ENCODE results near the gene NDUFA8. TPM values are rescaled to one million over a fixed set of nuclear protein-coding genes. Genes with fewer than 3 reads are reported as not detected.

The NDUFA8 gene
- polyA plus RNA-seq, 1 of the 3 experiments (the other 2 are of a cell fraction), result 116 TPM

DNA sequence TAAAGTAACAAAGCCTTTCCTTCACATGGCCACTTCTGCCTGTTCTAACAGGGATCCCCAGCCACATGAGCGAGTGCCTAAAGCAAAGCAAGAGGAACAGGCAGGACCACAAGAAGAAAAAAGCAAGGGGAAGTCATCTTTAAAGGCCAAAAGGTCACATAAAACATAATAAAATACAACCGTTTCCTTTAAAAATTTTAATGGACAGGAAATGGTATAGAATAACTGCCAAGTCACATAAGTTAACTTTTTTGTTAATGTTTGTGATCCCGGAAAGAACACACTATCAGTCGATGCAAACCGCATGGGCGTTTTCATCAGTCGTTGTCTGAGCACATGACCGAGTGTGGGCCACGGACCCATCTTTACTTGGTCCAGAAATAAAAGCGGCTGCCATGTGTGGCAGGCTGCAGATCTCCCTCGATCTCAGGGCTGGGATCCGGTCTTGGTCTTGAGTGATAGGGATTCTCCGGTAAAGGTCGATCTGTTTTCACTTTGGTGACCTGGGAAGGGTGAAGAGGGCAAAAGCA, 15.6 kb downstream of the NDUFA8 start (continued):
- TF ChIP-seq, protein P1, sequence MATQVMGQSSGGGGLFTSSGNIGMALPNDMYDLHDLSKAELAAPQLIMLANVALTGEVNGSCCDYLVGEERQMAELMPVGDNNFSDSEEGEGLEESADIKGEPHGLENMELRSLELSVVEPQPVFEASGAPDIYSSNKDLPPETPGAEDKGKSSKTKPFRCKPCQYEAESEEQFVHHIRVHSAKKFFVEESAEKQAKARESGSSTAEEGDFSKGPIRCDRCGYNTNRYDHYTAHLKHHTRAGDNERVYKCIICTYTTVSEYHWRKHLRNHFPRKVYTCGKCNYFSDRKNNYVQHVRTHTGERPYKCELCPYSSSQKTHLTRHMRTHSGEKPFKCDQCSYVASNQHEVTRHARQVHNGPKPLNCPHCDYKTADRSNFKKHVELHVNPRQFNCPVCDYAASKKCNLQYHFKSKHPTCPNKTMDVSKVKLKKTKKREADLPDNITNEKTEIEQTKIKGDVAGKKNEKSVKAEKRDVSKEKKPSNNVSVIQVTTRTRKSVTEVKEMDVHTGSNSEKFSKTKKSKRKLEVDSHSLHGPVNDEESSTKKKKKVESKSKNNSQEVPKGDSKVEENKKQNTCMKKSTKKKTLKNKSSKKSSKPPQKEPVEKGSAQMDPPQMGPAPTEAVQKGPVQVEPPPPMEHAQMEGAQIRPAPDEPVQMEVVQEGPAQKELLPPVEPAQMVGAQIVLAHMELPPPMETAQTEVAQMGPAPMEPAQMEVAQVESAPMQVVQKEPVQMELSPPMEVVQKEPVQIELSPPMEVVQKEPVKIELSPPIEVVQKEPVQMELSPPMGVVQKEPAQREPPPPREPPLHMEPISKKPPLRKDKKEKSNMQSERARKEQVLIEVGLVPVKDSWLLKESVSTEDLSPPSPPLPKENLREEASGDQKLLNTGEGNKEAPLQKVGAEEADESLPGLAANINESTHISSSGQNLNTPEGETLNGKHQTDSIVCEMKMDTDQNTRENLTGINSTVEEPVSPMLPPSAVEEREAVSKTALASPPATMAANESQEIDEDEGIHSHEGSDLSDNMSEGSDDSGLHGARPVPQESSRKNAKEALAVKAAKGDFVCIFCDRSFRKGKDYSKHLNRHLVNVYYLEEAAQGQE (IDR thresholded peaks at IDR 0.05; ENCODE audit: low read depth, low read length), result no peak
- TF ChIP-seq FOXJ3 (CRISPR knock-in tag; IDR thresholded peaks at IDR 0.05) (no peak), TEAD4 (IDR thresholded peaks at IDR 0.05; ENCODE audit: borderline replicate concordance, insufficient read depth) (no peak), RAD21 (IDR thresholded peaks at IDR 0.05; ENCODE audit: low read length) (no peak)

GRCh38 chr9:122143296-122143695, 16.3 kb downstream of the NDUFA8 start:
- Histone ChIP-seq H3K27ac (ENCODE audit: low read depth in 2 of 2, low read length in 1 of 2) (no peak overlapping the region), H3K79me2 (ENCODE audit: insufficient read depth) (no peaks in the 10 kb centered on the region; the same call in 1 of the 2 replicates), H2AFZ (ENCODE audit: low read depth) (no peak overlapping the region), H3K4me1 (ENCODE audit: control insufficient read depth in 1 of 2, insufficient read depth in 2 of 2, low read depth in 1 of 2, low read length in 1 of 2) (no peaks in the 10 kb centered on the region), H4K20me1 (ENCODE audit: insufficient read depth) (no peaks in the 10 kb centered on the region), H3K4me3 (ENCODE audit: low read depth in 2 of 2, low read length in 1 of 2) (no peak overlapping the region), H3K36me3 (replicated peaks in 1 of 2; ENCODE audit: control insufficient read depth in 1 of 2, insufficient read depth in 2 of 2, low read length in 1 of 2) (peaks cover 25 to 46% of the 10 kb centered on the region in 2 experiments), H3K9ac (no peak overlapping the region), H3K27me3 (ENCODE audit: insufficient read depth) (no peaks in the 10 kb centered on the region), H3F3A (replicated peaks; ENCODE audit: insufficient read depth) (peaks cover 4% of the 10 kb centered on the region), H3K9me3 (no peaks in the 10 kb centered on the region), H3K4me2 (no peak overlapping the region), H3K9me2 (no peaks in the 10 kb centered on the region)
- POLR2A ChIA-PET, result no interaction called here
- no peak for DNase-seq
- WGBS (ENCODE audit: low lambda C conversion rate), result 100% methylated on average over 1 of the region's 1 CpG
- CTCF ChIA-PET, result interaction anchor here (1.0 to 3.6 kb wide), 4 partner anchors 15 to 44 kb away, joined by 4 to 20 read pairs (median 8); partner anchors contain the start of genes MORN5 and NDUFA8
- TF ChIP-seq, protein P2, sequence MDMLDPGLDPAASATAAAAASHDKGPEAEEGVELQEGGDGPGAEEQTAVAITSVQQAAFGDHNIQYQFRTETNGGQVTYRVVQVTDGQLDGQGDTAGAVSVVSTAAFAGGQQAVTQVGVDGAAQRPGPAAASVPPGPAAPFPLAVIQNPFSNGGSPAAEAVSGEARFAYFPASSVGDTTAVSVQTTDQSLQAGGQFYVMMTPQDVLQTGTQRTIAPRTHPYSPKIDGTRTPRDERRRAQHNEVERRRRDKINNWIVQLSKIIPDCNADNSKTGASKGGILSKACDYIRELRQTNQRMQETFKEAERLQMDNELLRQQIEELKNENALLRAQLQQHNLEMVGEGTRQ (IDR thresholded peaks at IDR 0.05; ENCODE audit: borderline replicate concordance, low read depth, low read length), result no peak
- TF ChIP-seq, protein P3, sequence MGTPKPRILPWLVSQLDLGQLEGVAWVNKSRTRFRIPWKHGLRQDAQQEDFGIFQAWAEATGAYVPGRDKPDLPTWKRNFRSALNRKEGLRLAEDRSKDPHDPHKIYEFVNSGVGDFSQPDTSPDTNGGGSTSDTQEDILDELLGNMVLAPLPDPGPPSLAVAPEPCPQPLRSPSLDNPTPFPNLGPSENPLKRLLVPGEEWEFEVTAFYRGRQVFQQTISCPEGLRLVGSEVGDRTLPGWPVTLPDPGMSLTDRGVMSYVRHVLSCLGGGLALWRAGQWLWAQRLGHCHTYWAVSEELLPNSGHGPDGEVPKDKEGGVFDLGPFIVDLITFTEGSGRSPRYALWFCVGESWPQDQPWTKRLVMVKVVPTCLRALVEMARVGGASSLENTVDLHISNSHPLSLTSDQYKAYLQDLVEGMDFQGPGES (IDR thresholded peaks at IDR 0.05; ENCODE audit: low read depth, low read length), result no peak
- no peak for TF ChIP-seq RCOR1 (IDR thresholded peaks at IDR 0.05; ENCODE audit: low read length)
- TF ChIP-seq NRF1 (IDR thresholded peaks at IDR 0.05; ENCODE audit: low read depth, low read length), result no peak
- no peak for TF ChIP-seq CTCF (IDR thresholded peaks at IDR 0.05)
- no peak for TF ChIP-seq RAD21 (IDR thresholded peaks at IDR 0.05; ENCODE audit: low read length)

Data from SK-N-SH (cell line).